Stimulated activated naive CD4-positive, alpha-beta T cell (primary cell): ENCODE results near the gene RIC3.

Experiments used
- DNase-seq, 6 experiments: peaks; one replicate each; lab custom pipeline; 2025; lab: John Stamatoyannopoulos, UW

Gene RIC3

DNA sequence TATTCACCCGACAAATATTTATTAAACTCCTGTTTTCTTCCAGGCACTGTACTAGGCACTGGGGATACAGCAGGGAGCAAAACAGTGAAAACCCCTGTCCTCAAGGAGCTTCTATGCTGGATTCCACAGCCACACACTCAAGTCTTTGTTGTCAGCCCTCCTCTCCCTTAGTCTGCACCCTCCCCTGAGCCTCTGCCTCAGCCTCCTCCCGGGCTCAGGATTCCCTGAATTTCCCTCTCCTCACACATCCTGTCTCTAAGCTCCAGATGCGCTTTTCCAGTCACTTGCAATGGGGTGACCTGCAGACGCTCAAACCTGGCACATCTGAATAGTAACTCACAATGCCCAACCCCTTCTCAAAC, 101.3 kb downstream of the RIC3 start:
- DNase-seq = no peak

DNA sequence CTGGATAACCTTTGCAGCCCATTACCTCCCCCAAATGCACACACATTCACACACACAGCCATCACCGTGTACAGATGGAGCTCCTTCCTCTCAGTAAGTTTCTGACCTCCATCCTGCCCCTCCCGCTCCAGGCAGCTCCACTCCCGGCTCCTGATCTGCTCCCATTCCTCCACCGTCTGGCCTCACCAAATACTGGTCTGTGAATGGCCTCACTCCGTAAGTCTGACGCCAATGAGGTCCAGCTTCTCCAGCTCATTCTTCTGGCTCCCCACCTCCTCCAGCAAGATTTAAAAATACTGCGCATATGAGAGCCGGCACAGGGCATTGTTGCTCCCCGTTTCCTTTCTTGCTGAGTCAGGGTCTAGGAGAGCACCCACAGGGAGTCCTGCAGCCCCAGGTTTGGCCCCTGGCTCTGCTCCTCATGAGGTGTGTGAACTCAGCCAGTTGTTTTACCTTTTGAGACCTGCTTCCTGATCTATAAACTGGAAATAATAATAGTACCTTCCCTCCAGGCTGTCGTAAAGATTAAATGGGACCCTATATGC, 101.8 kb downstream of the RIC3 start:
- no peak for DNase-seq

DNA sequence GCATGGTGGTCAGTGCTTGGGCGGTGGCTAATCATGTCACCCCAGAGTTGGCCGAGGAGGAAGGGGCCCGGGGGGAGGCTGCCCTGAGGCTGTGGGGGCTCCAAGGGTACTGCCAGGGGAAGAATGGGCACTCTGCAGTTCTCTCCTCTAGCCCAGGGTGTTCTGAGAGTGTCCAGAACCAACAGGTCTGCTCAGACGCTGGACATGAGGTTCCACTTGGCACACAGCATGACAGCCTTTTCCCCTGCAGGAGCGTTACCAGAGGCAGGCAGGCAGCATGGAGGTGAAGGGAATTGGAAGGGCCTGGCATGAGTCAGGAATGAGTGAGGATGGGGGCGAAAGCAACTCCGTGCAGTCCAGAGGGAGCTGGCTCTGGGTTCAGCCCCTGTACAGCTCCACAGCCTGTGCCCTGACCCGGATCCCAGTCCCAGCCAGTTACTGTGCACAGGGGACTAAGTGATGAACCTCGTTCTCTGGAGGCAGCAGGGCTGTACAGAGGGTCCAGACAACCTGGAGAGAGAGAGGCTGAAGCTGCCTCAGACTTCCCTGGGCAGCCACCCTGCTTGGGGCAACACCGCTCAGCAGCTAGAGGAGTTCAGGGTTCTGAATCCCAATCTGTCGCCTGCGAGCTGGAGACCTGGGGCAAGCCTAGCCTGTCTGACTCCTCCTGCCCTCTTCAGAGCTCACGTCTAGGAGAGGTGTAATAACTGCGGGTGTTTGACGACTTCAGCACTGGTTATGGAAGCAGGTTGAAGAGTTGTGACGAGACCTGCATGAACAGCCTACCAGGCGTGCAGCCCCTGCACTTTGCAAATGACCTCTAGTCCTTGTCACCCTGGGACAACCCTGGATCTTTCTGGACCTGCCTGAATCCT, 102.6 kb downstream of the RIC3 start:
- DNase-seq = no peak

DNA sequence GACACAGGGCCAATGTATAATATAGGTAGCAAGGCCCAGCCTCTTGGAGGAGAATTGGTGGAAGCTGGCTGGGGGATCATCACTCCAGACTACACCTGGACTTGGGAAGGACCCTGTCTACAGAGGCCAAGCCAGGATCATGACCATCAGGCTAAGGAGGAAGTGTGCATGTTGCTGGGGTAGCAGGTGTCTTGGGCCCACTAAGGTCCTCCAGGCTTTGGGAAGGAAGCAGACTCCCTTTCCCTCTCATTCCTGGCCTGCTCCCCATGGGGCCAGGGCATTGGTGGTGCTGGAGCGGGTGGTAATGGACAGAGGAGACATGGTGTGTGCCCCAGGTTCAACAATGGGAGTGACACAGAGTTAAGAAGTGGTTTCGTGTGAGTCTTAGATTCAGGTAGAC, 103.8 kb downstream of the RIC3 start:
- DNase-seq = no peak

DNA sequence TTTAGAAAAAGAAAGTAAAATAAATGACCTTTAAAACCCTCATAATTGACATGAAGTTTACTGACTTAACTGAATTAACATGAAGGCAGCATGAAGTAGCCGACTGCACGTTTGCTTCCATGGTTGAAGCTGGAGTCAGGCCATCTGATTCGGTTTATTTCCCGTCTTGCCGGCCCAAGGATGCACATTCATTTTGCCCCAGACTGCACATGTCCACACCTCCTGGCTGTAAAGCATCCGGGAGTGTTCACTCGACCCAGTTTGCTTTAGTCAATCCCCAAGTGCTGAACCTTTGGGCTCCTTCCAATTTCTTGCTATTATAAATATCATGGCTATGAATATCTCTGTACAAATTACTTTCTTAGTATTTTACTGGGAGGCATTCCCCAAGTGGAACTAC, 105.5 kb downstream of the RIC3 start:
- DNase-seq = no peak

DNA sequence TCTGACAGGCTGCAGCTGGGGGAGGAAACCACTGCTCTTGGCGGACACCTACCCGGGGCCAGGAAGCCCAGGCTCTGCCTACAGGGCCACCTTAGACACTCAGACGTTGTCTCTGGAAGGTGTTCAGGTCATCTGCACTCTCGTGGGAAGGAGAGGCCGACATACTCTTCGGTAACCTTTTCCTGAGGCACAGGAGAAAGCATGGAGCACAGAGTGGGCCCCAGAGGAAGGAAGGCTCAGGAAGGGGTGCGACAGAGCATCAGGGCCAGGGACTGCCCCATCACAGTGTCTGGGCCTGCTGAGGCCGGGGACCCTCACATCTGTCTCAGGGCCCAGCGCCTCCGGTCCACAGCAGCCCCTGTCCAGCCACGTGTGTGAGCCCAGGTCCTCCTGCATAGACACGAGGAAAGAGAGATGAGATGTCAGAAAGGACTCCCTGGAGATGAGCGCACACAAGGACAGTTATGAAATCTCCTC, 106.0 kb downstream of the RIC3 start:
- no peak for DNase-seq

DNA sequence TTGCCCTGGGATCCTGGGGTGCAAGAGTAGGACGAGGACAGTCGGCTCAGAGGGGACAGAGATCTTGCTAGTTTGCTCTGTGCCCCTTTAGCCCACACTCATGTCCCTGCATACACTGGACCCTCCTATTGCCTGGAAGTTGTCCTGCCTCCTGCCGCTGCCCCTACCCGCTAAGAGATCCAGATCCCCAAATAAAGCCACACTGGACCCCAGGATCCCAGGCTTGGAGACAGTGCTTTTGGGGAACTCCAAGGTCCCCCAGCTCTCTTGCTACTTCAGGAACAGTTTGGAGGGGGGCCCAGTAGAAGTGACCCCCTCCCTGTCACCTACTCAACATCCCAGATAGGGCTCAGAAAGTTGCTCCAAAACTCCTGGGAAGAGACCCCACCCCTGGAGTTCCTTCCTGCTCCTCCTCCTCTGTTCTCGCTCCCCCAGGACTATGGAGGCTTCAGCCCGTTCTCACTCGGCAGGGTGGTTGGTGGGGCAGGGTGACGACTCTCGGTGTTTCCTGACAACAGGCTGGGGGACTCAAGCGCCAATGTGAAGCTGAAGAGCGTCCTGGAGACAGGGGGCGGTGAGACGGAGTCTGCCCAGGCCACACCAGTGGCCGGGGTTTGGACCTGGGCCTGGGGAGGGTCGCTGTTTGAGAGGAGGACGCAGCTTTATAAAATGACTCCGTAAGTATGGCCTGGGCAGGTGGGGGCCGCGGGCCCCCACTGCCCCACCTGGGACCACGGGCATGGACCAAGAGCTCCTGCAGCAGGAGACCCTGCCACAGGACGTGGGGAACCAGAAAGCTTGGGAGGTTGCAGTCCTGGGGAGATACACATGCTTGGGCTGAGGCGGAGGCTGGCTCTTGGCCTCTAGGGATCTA, 107.0 kb downstream of the RIC3 start:
- no peak for DNase-seq

DNA sequence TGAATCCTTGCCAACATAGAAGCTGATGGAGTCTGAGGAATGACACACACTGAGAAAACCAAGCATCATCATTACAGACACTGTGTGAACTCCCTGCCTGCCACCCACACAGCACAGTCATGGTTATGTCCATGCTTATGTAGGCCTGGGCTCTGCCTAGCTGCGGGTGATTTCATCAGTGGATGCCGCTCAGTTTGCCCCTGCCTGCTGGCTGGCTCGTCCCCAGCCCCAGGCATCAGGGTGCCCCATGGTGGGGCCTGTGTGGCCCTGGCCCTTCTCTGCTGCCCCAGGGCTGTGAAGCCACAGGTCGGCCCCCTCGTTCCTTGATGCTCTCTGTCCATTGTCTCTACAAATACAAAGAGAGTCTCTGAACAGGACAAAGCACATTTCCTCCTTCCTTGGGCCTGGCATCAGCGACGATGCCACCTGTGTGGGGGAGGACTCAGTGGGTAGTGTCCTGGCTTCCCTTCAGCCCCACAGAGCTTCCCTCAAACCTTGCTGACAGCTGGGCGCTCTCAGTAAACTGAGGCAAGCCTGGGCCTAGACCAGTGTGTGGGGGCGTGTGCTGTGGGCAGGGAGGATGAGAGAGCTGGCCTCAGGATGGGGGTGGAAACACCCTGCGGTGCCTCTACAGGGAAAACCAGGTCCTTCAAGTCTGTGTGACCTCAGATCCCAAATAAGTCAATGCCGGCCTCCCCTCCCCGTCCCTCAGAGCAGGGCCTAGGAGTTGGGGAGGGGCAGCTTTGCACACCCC, 107.8 kb downstream of the RIC3 start:
- DNase-seq = no peak

DNA sequence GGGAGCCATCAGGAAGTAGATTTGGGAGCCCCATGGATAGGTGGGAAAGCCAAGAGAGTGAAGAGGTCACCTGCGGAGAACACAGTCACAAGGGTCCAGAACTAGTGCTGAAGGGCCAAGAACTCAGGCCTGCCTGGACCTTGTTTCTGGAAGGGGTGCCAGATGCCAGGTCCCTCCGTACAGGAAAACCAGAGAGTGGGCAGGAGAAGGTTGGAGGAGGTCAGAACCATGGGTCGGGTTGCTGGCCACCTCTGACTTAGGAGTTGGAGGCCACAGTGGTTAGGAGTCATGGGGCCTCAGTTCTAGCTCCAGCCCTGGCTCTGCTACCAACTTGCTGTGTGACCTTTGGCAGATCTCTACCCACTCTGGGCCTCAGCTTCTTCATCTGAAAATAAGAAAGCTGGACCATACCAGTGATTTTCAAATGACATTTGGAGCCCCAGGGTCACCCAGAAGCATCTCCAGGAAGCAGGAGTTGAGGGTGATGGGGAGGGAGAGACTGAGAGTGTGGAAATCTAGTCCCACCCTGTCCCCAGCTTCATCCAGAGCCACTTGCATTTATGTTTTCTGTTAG, 108.6 kb downstream of the RIC3 start:
- no peak for DNase-seq

DNA sequence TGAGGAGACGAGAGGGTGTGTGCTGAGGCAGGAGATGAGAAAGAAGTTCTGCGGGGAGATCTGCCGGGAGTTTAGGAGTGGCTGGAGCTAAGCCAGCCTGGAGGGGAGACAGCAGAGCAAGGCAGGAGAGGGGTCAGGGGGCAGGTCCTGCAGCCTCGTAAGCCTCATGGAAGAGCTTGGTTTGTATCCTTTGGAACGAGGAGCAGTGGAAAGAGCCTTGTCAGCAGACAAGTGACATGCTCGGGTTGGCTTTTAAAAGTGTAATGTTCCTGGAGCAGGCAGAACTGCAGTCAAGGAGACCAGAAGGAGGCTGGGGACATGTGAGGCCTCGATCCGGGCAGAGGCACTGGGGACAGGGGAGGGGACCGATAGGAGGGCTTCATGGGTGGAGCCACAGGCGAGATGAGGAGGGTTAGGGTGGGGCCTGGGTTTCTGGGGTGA, 109.2 kb downstream of the RIC3 start:
- DNase-seq = no peak

DNA sequence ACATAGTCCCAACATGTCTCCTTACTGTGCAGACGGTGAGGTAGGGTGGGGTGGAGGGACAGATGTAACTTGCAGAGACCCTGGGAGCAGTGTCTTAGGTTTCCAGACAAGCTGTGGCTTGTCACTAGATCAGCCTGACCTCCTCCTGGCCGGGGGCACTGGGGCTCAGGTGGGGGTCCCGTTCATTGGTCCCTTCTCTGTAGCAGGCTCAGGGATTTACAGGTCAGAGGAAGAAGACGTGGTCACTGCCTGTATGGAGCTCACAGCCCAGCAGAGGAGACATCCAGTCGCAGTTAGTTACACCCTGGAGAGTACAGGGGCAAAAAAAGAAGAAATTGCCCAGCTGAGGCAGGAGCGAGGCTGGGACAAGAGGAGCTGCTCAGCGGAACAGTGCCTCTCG, 109.8 kb downstream of the RIC3 start:
- DNase-seq = no peak

DNA sequence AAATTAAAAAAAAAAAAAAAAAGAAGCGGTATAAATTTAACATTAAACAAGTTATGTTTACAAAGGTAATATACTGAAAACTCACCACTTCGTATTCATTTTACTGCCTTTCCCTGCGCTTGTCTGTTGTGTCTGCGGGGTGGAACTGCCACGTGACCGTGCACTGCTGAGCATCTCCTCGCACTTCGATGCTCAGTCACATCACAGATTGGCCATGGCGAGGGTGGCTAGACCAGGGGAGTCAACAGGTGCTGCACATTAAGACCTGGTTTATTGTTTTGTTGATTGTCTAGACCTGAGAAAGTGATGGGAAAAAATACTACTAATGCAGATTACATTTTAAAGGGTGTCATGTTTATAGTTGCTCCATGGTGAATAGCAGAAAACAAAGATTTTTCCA, 110.6 kb downstream of the RIC3 start:
- no peak for DNase-seq

DNA sequence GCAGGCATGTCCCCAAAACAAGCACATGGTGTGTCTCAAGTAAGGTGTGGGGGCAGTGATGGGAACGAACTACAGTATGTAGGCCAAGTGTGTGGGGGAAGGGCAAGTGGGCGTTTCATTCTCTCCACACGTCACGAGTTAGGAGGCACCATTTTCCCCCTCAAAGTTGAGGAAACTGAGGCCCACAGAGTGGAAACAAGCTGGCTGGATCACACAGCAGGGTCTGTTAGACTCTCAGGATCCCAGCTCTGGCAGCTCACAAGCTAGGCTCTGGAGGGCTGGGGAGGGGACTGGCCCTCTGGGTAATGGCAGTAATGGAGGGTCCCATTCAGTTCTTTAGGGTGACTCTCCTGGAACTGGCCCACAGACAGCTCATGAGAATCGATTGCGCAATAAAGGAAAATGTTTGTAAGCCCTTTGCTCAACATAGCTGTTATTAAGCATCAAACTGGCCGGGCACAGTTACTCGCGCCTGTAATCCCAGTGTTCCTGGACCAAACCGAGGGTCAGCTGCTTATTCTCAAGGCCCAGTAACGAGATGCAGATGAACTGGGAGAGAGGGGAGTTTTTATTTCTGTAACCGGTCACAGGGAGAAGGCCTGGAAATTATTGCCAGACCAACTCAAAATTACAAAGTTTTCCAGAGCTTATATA, 111.9 kb downstream of the RIC3 start:
- DNase-seq = no peak
